Mesenchymal stem cell (in vitro differentiated cells and primary cell): ENCODE data around the gene VWA7.

Source experiments
- DNase-seq: peaks from one replicate; pipeline ENCODE4 v3.0.0-alpha.2; 2013
- H2AFZ ChIP-seq: one replicate; pipeline ENCODE4 v1.6.1; 2013; ENCODE audit warnings: low read depth, mild to moderate bottlenecking, control low read depth, inconsistent platforms, low read length, moderate library complexity
- H2AK5ac ChIP-seq: 2 replicates; pipeline ENCODE4 v1.6.1; 2013; ENCODE audit warnings: low read length, moderate library complexity, mild to moderate bottlenecking, inconsistent platforms; ENCODE audit not compliant: severe bottlenecking
- H2BK120ac ChIP-seq: one replicate; pipeline ENCODE4 v1.6.1; 2013; ENCODE audit warnings: low read depth, mild to moderate bottlenecking, inconsistent platforms, low read length, moderate library complexity
- H2BK12ac ChIP-seq, 2 experiments: one replicate each; pipeline ENCODE4 v1.6.1; 2013; ENCODE audit warnings: inconsistent platforms in 2 of 2, low read length in 2 of 2, mild to moderate bottlenecking in 2 of 2, moderate library complexity in 2 of 2, control low read depth in 1 of 2
- H2BK15ac ChIP-seq: one replicate; pipeline ENCODE4 v1.6.1; 2013; ENCODE audit warnings: mild to moderate bottlenecking, low read depth, inconsistent platforms; ENCODE audit not compliant: poor library complexity, severe bottlenecking
- H2BK5ac ChIP-seq: 2 replicates; pipeline ENCODE4 v1.6.1; 2013; ENCODE audit warnings: low read depth, mild to moderate bottlenecking, low read length, control low read depth, inconsistent platforms; ENCODE audit not compliant: poor library complexity, severe bottlenecking
- H3K14ac ChIP-seq, 2 experiments: one replicate each; pipeline ENCODE4 v1.6.1; 2013; ENCODE audit warnings: inconsistent platforms in 2 of 2, low read length in 2 of 2, control low read depth in 1 of 2, mild to moderate bottlenecking in 1 of 2, moderate library complexity in 1 of 2
- H3K18ac ChIP-seq, 2 experiments: one replicate each; pipeline ENCODE4 v1.6.1; 2013; ENCODE audit warnings: inconsistent platforms in 2 of 2, low read length in 2 of 2, control low read depth in 1 of 2, low read depth in 1 of 2, mild to moderate bottlenecking in 1 of 2
- H3K23ac ChIP-seq, 2 experiments: one replicate each; pipeline ENCODE4 v1.6.1; 2013; ENCODE audit warnings: inconsistent platforms in 2 of 2, low read length in 2 of 2, mild to moderate bottlenecking in 2 of 2, moderate library complexity in 2 of 2, control low read depth in 1 of 2
- H3K27ac ChIP-seq: 2 replicates; pipeline ENCODE4 v1.5.1; 2013; ENCODE audit warnings: mild to moderate bottlenecking, moderate library complexity, low read length, control low read depth, inconsistent platforms; ENCODE audit not compliant: poor library complexity, severe bottlenecking
- H3K27me3 ChIP-seq, 2 experiments: 2 replicates each; pipeline versions ENCODE4 v1.6.1 to v1.7.0; 2013; ENCODE audit warnings: low read length in 2 of 2, mild to moderate bottlenecking in 2 of 2, moderate library complexity in 2 of 2, control low read depth in 1 of 2, inconsistent platforms in 1 of 2; ENCODE audit not compliant: control insufficient read depth in 1 of 2, insufficient read depth in 1 of 2
- H3K36me3 ChIP-seq, 2 experiments: 2 replicates each; pipeline versions ENCODE4 v1.6.1 to v1.7.0; 2013; ENCODE audit warnings: low read length in 2 of 2, control low read depth in 1 of 2, inconsistent platforms in 1 of 2, low read depth in 1 of 2, mild to moderate bottlenecking in 1 of 2; ENCODE audit not compliant: insufficient read depth in 2 of 2, control insufficient read depth in 1 of 2
- H3K4ac ChIP-seq, 2 experiments: one replicate each; pipeline ENCODE4 v1.6.1; 2013; ENCODE audit warnings: inconsistent platforms in 2 of 2, low read length in 2 of 2, mild to moderate bottlenecking in 2 of 2, moderate library complexity in 2 of 2, control low read depth in 1 of 2, low read depth in 1 of 2
- H3K4me1 ChIP-seq: 2 replicates; pipeline ENCODE4 v1.6.1; 2013; ENCODE audit warnings: low read depth, low read length, control low read depth; ENCODE audit not compliant: control insufficient read depth, insufficient read depth
- H3K4me2 ChIP-seq: 2 replicates; pipeline ENCODE4 v1.6.1; 2013; ENCODE audit warnings: low read length, mild to moderate bottlenecking, inconsistent platforms; ENCODE audit not compliant: poor library complexity, severe bottlenecking
- H3K4me3 ChIP-seq, 2 experiments: 2 replicates each; pipeline versions ENCODE4 v1.5.1 to v1.7.0; 2013; ENCODE audit warnings: low read length in 2 of 2, mild to moderate bottlenecking in 2 of 2, control low read depth in 1 of 2, low read depth in 1 of 2; ENCODE audit not compliant: insufficient read depth in 1 of 2
- H3K79me1 ChIP-seq: replicated peaks from 2 replicates; pipeline ENCODE4 v1.6.1; 2013; ENCODE audit warnings: mild to moderate bottlenecking, control low read depth, low read length, inconsistent platforms; ENCODE audit not compliant: poor library complexity, severe bottlenecking
- H3K9ac ChIP-seq: 2 replicates; pipeline ENCODE4 v1.7.0; 2013; ENCODE audit warnings: mild to moderate bottlenecking, low read length, moderate library complexity
- H3K9me3 ChIP-seq: 2 replicates; pipeline ENCODE4 v1.7.0; 2013; ENCODE audit warnings: mild to moderate bottlenecking, low read length; ENCODE audit not compliant: control insufficient read depth
- H4K8ac ChIP-seq: one replicate; pipeline ENCODE4 v1.6.1; 2013; ENCODE audit warnings: inconsistent platforms, mild to moderate bottlenecking, low read length, moderate library complexity
- H4K91ac ChIP-seq: one replicate; pipeline ENCODE4 v1.6.1; 2013; ENCODE audit warnings: mild to moderate bottlenecking, low read length, inconsistent platforms
- WGBS: methylation state at CpG from one replicate; pipeline ENCODE4 v1.1.7; 2013; ENCODE audit warnings: mixed read lengths; 5-methylcytosine and 5-hydroxymethylcytosine counted together

Gene VWA7

GRCh38 chr6:31782126-31782855 lies 5.2 kb upstream of the VWA7 start:
- no peak for DNase-seq
- H3K4ac ChIP-seq: no peak overlapping the region
- no peak overlapping the region for H3K4me3 ChIP-seq
- no peak overlapping the region for H2BK120ac ChIP-seq
- no peak overlapping the region for H4K91ac ChIP-seq
- no peak overlapping the region for H3K18ac ChIP-seq
- no peak overlapping the region for H3K4me2 ChIP-seq
- no peak overlapping the region for H2BK12ac ChIP-seq
- WGBS: 94% methylated on average over 32 of the region's 32 CpGs
- H3K27ac ChIP-seq: no peak overlapping the region
- no peak overlapping the region for H3K9ac ChIP-seq
- no peak overlapping the region for H3K23ac ChIP-seq
- H2AFZ ChIP-seq: no peak overlapping the region
- no peak overlapping the region for H2BK15ac ChIP-seq
- peaks cover 7% of the 10 kb centered on the region for H3K4me1 ChIP-seq
- no peak overlapping the region for H2BK5ac ChIP-seq
- no peaks in the 10 kb centered on the region for H3K27me3 ChIP-seq
- H3K79me1 ChIP-seq: peaks cover 18% of the 10 kb centered on the region
- no peak overlapping the region for H2AK5ac ChIP-seq
- H3K14ac ChIP-seq: no peak overlapping the region
- H3K9me3 ChIP-seq: no peaks in the 10 kb centered on the region
- H3K36me3 ChIP-seq: peaks cover 82 to 89% of the 10 kb centered on the region in 2 experiments
- no peak overlapping the region for H4K8ac ChIP-seq

- Histone ChIP-seq H3K9me3 (no peaks in the 10 kb centered on the region), H3K79me1 (peaks cover 18% of the 10 kb centered on the region), H3K23ac (no peak overlapping the region), H3K14ac (no peak overlapping the region), H3K4me2 (no peak overlapping the region), H4K8ac (no peak overlapping the region), H3K9ac (no peak overlapping the region), H3K27me3 (no peaks in the 10 kb centered on the region), H3K4ac (no peak overlapping the region), H2BK5ac (no peak overlapping the region), H2BK12ac (no peak overlapping the region), H2BK15ac (no peak overlapping the region), H3K27ac (no peak overlapping the region), H3K4me1 (peaks cover 15% of the 10 kb centered on the region), H3K4me3 (no peak overlapping the region), H3K36me3 (peaks cover 81 to 87% of the 10 kb centered on the region in 2 experiments), H4K91ac (no peak overlapping the region), H2BK120ac (no peak overlapping the region), H2AFZ (no peak overlapping the region), H2AK5ac (no peak overlapping the region), H3K18ac (no peak overlapping the region)
- WGBS: 94% methylated on average over 23 of the region's 23 CpGs
- no peak for DNase-seq
Measured at GRCh38 chr6:31781244-31782125, 4.4 kb upstream of the VWA7 start.

- Histone ChIP-seq H3K14ac (no peak overlapping the region), H2BK12ac (no peak overlapping the region), H3K4me2 (no peak overlapping the region), H3K9me3 (no peaks in the 10 kb centered on the region), H3K36me3 (peaks cover 75 to 82% of the 10 kb centered on the region in 2 experiments), H3K27me3 (no peaks in the 10 kb centered on the region), H2BK5ac (no peak overlapping the region), H3K4ac (no peak overlapping the region), H3K9ac (no peak overlapping the region), H2AK5ac (no peak overlapping the region), H3K23ac (no peak overlapping the region), H3K4me3 (no peak overlapping the region), H3K79me1 (peaks cover 18% of the 10 kb centered on the region), H2BK120ac (no peak overlapping the region), H3K27ac (no peak overlapping the region), H3K18ac (no peak overlapping the region), H4K8ac (no peak overlapping the region), H2BK15ac (no peak overlapping the region), H3K4me1 (peaks cover 16% of the 10 kb centered on the region), H4K91ac (no peak overlapping the region), H2AFZ (no peak overlapping the region)
- DNase-seq: no peak
- WGBS: 92% methylated on average over 20 of the region's 20 CpGs
Measured at GRCh38 chr6:31780507-31781243, 3.5 kb upstream of the VWA7 start.

GRCh38 chr6:31779908-31780307 lies 2.8 kb upstream of the VWA7 start:
- no peak overlapping the region for H3K14ac ChIP-seq
- H3K4me1 ChIP-seq: peaks cover 16% of the 10 kb centered on the region
- H3K27ac ChIP-seq: no peak overlapping the region
- no peak overlapping the region for H3K9ac ChIP-seq
- H3K23ac ChIP-seq: no peak overlapping the region
- WGBS: 99% methylated on average over 10 of the region's 10 CpGs
- H3K4me2 ChIP-seq: no peak overlapping the region
- H4K8ac ChIP-seq: no peak overlapping the region
- H3K4ac ChIP-seq: no peak overlapping the region
- no peak for DNase-seq
- no peaks in the 10 kb centered on the region for H3K27me3 ChIP-seq
- H3K9me3 ChIP-seq: no peaks in the 10 kb centered on the region
- H4K91ac ChIP-seq: no peak overlapping the region
- no peak overlapping the region for H2BK12ac ChIP-seq
- H3K36me3 ChIP-seq: peaks cover 67 to 75% of the 10 kb centered on the region in 2 experiments
- no peak overlapping the region for H2BK5ac ChIP-seq
- H3K4me3 ChIP-seq: no peak overlapping the region
- no peak overlapping the region for H3K18ac ChIP-seq
- H2BK120ac ChIP-seq: no peak overlapping the region
- no peak overlapping the region for H2AK5ac ChIP-seq
- H2BK15ac ChIP-seq: no peak overlapping the region
- peaks cover 10% of the 10 kb centered on the region for H3K79me1 ChIP-seq
- H2AFZ ChIP-seq: no peak overlapping the region
